ENCODE data around the gene FMNL2.

Gene FMNL2

GRCh38 chr2:152437276-152438108 is 102.5 kb downstream of the FMNL2 start:
- peaks cover 0 to 48% (median 20%) of the 10 kb centered on the region in 11 experiments; a peak in 14 of 22 replicates for H3K36me3 ChIP-seq
- H3K4me1 ChIP-seq = peaks cover 45 to 100% (median 89%) of the 10 kb centered on the region in 10 experiments
- H3K9me3 ChIP-seq (replicated peaks in 1 of 11) = peaks cover 0 to 7% (median 0%) of the 10 kb centered on the region in 11 experiments; a peak in 1 of 22 replicates
- TF ChIP-seq Cebpa-rat (IDR thresholded peaks at IDR 0.05) = no peak
- H3K27me3 ChIP-seq = no peaks in the 10 kb centered on the region
- H3K4me3 ChIP-seq = no peak overlapping the region
- H4K20me1 ChIP-seq = peaks cover 0 to 72% (median 17%) of the 10 kb centered on the region in 11 experiments; a peak in 14 of 22 replicates
- no peak overlapping the region for H3K9ac ChIP-seq
- H3K27ac ChIP-seq = peak overlapping the region in 9 of 11 experiments; percentile 7 to 95 (median 17); a peak in 11 of 22 replicates
- peak overlapping the region in 6 of 11 experiments; percentile 13 to 95 (median 48); a peak in 9 of 22 replicates for H3K4me2 ChIP-seq

GRCh38 chr2:152440049-152440448 is 105.1 kb downstream of the FMNL2 start:
- Histone ChIP-seq H3K4me1 (peaks cover 44 to 100% (median 89%) of the 10 kb centered on the region in 10 experiments), H3K9ac (no peak overlapping the region), H3K9me3 (replicated peaks in 1 of 11) (0 out of 22 replicates have a peak, but pooled peaks cover 0 to 7% (median 0%) of the 10 kb centered on the region in 11 experiments), H3K36me3 (peaks cover 0 to 42% (median 13%) of the 10 kb centered on the region in 11 experiments; a peak in 14 of 22 replicates), H3K4me2 (peak overlapping the region in 8 of 11 experiments; percentile 3 to 90 (median 60); a peak in 14 of 22 replicates), H3K27ac (peak overlapping the region in 7 of 11 experiments; percentile 5 to 27 (median 22); a peak in 6 of 22 replicates), H3K4me3 (no peak overlapping the region), H3K27me3 (no peaks in the 10 kb centered on the region), H4K20me1 (peaks cover 0 to 90% (median 28%) of the 10 kb centered on the region in 11 experiments; a peak in 15 of 22 replicates)
- no peak for TF ChIP-seq Cebpa-rat (IDR thresholded peaks at IDR 0.05)

- Histone ChIP-seq H3K9ac (no peak overlapping the region), H3K4me2 (peak overlapping the region in 7 of 11 experiments; percentile 16 to 90 (median 63); a peak in 11 of 22 replicates), H3K36me3 (peaks cover 0 to 38% (median 13%) of the 10 kb centered on the region in 11 experiments; a peak in 14 of 22 replicates), H3K4me3 (no peak overlapping the region), H3K9me3 (replicated peaks in 1 of 11) (0 out of 22 replicates have a peak, but pooled peaks cover 0 to 7% (median 0%) of the 10 kb centered on the region in 11 experiments), H3K27ac (peak overlapping the region in 6 of 11 experiments; percentile 5 to 27 (median 24); a peak in 5 of 22 replicates), H3K27me3 (no peaks in the 10 kb centered on the region), H4K20me1 (peaks cover 0 to 94% (median 32%) of the 10 kb centered on the region in 11 experiments; a peak in 16 of 22 replicates), H3K4me1 (peaks cover 45 to 100% (median 89%) of the 10 kb centered on the region in 10 experiments)
- no peak for TF ChIP-seq Cebpa-rat (IDR thresholded peaks at IDR 0.05)
These were observed 105.5 kb downstream of the FMNL2 start for GRCh38 chr2:152440460-152440859.

- H3K4me2 ChIP-seq = peak overlapping the region in 9 of 11 experiments; percentile 8 to 90 (median 65); a peak in 16 of 22 replicates
- H3K4me1 ChIP-seq = peaks cover 56 to 100% (median 89%) of the 10 kb centered on the region in 10 experiments
- no peaks in the 10 kb centered on the region for H3K27me3 ChIP-seq
- H4K20me1 ChIP-seq = peaks cover 0 to 97% (median 32%) of the 10 kb centered on the region in 11 experiments; a peak in 16 of 22 replicates
- peaks cover 0 to 23% (median 2%) of the 10 kb centered on the region in 11 experiments; a peak in 6 of 22 replicates for H3K36me3 ChIP-seq
- peak overlapping the region in 3 of 11 experiments; percentile 3 to 24 (median 22); a peak in 3 of 22 replicates for H3K27ac ChIP-seq
- H3K9ac ChIP-seq = no peak overlapping the region
- no peak for TF ChIP-seq Cebpa-rat (IDR thresholded peaks at IDR 0.05)
- no peak overlapping the region for H3K4me3 ChIP-seq
- no peaks in the 10 kb centered on the region for H3K9me3 ChIP-seq (replicated peaks in 1 of 11)
These were observed 107.0 kb downstream of the FMNL2 start for GRCh38 chr2:152441961-152442360.

GRCh38 chr2:152443771-152444170 is 108.8 kb downstream of the FMNL2 start:
- H3K27ac ChIP-seq = peak overlapping the region; percentile 32 to 69 (median 65); a peak in 21 of 22 replicates
- H3K4me1 ChIP-seq = peaks cover 70 to 100% (median 95%) of the 10 kb centered on the region in 10 experiments
- no peak for TF ChIP-seq Cebpa-rat (IDR thresholded peaks at IDR 0.05)
- H3K4me2 ChIP-seq = peak overlapping the region; percentile 62 to 90 (median 74); a peak in 21 of 22 replicates
- H3K4me3 ChIP-seq = no peak overlapping the region
- no peaks in the 10 kb centered on the region for H3K27me3 ChIP-seq
- H3K36me3 ChIP-seq = peaks cover 0 to 21% (median 0%) of the 10 kb centered on the region in 11 experiments; a peak in 5 of 22 replicates
- peak overlapping the region in 3 of 11 experiments; percentile 2 to 35 (median 13); a peak in 2 of 22 replicates for H3K9ac ChIP-seq
- peaks cover 0 to 95% (median 33%) of the 10 kb centered on the region in 11 experiments; a peak in 16 of 22 replicates for H4K20me1 ChIP-seq
- no peaks in the 10 kb centered on the region for H3K9me3 ChIP-seq (replicated peaks in 1 of 11)

- Histone ChIP-seq H3K4me2 (peak overlapping the region; percentile 62 to 90 (median 74)), H4K20me1 (peaks cover 0 to 96% (median 39%) of the 10 kb centered on the region in 11 experiments; a peak in 16 of 22 replicates), H3K36me3 (peaks cover 0 to 27% (median under 1%) of the 10 kb centered on the region in 11 experiments; a peak in 7 of 22 replicates), H3K27me3 (no peaks in the 10 kb centered on the region), H3K4me1 (peaks cover 77 to 100% (median 99%) of the 10 kb centered on the region in 10 experiments), H3K27ac (peak overlapping the region; percentile 32 to 69 (median 65); a peak in 19 of 22 replicates), H3K4me3 (no peak overlapping the region), H3K9me3 (replicated peaks in 1 of 11) (no peaks in the 10 kb centered on the region), H3K9ac (peak overlapping the region in 4 of 11 experiments; percentile 1 to 48 (median 37); a peak in 4 of 22 replicates)
- TF ChIP-seq Cebpa-rat (IDR thresholded peaks at IDR 0.05) = no peak
These were observed 109.5 kb downstream of the FMNL2 start for GRCh38 chr2:152444448-152444847.

GRCh38 chr2:152445375-152445774 is 110.4 kb downstream of the FMNL2 start:
- TF ChIP-seq Cebpa-rat (IDR thresholded peaks at IDR 0.05) = no peak
- Histone ChIP-seq H3K27me3 (no peaks in the 10 kb centered on the region), H3K9ac (peak overlapping the region in 8 of 11 experiments; percentile 18 to 48 (median 32); a peak in 9 of 22 replicates), H3K36me3 (peaks cover 0 to 36% (median 7%) of the 10 kb centered on the region in 11 experiments; a peak in 18 of 22 replicates), H3K9me3 (replicated peaks in 1 of 11) (peaks cover 0 to under 1% (median 0%) of the 10 kb centered on the region in 11 experiments; a peak in 2 of 22 replicates), H3K4me2 (peak overlapping the region; percentile 62 to 90 (median 74)), H3K4me1 (peaks cover 84 to 99% (median 92%) of the 10 kb centered on the region in 10 experiments), H3K27ac (peak overlapping the region; percentile 15 to 69 (median 65); a peak in 21 of 22 replicates), H3K4me3 (no peak overlapping the region), H4K20me1 (peaks cover 0 to 96% (median 33%) of the 10 kb centered on the region in 11 experiments; a peak in 14 of 22 replicates)

GRCh38 chr2:152445791-152446201 is 110.8 kb downstream of the FMNL2 start:
- no peak for TF ChIP-seq Cebpa-rat (IDR thresholded peaks at IDR 0.05)
- Histone ChIP-seq H3K36me3 (peaks cover 3 to 40% (median 12%) of the 10 kb centered on the region in 11 experiments; a peak in 19 of 22 replicates), H3K4me3 (no peak overlapping the region), H3K9ac (peak overlapping the region in 8 of 11 experiments; percentile 6 to 48 (median 29); a peak in 11 of 22 replicates), H3K9me3 (replicated peaks in 1 of 11) (peaks cover 0 to 5% (median 0%) of the 10 kb centered on the region in 11 experiments; a peak in 2 of 22 replicates), H3K27me3 (no peaks in the 10 kb centered on the region), H3K27ac (peak overlapping the region; percentile 15 to 69 (median 65); a peak in 21 of 22 replicates), H3K4me1 (peaks cover 82 to 99% (median 88%) of the 10 kb centered on the region in 10 experiments), H4K20me1 (peaks cover 0 to 96% (median 33%) of the 10 kb centered on the region in 11 experiments; a peak in 14 of 22 replicates), H3K4me2 (peak overlapping the region; percentile 62 to 90 (median 74))
